Uterus (tissue), 2 donors: ENCODE results near the gene PACS1.

ENCODE experiments used
- CTCF ChIP-seq, 4 experiments: fragments of 200-600 bp in 2 of 4; fragments of 450-650 bp in 2 of 4; sonication (generic) in 2 of 4; IDR thresholded peaks; one replicate each; pipeline ENCODE4 v1.5.1; 2016 to 2019; ENCODE audit warnings: antibody characterized with exemption in 4 of 4, mild to moderate bottlenecking in 2 of 4, moderate library complexity in 1 of 4
- POLR2A ChIP-seq, 2 donors: fragments of 450-650 bp; IDR thresholded peaks; one replicate each; pipeline ENCODE4 v1.6.1; 2016; ENCODE audit warnings: antibody characterized with exemption in 2 of 2, mild to moderate bottlenecking in 1 of 2, moderate library complexity in 1 of 2

DNA sequence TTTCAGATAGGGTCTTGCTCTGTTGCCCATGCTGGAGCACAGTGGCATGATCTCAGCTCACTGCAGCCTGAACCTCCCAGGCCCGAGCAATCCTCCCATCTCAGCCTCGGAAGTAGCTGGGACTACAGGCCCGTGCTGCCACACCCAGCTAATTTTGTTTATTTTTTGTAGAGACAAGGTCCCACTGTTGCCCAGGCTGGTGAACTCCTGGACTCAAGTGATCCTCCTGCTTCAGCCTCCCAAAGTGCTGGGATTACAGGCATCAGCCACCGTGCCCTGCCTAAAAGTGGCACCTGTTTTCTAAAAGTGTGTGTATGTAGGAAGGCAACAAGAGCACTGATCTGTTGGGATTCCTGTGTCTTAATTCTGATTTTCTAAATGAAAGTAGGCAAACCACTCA, 20.2 kb downstream of the PACS1 start:
- TF ChIP-seq POLR2A (IDR thresholded peaks at IDR 0.05) (no peak), CTCF (IDR thresholded peaks at IDR 0.05) (no peak)
